T-helper 1 cell (primary cell): ENCODE results near the gene MYO5A.
"Not testable (repeated sequence)": the region's sequence is repeated elsewhere in the genome, so short reads cannot be mapped to it uniquely, and the experiment has no call there.

Source experiments
- DNase-seq, 5 donors: peaks; one replicate each; pipeline ENCODE4 v3.0.0-alpha.2; 2012 to 2020

Gene MYO5A

GRCh38 chr15:52417521-52417920 lies 111.2 kb downstream of the MYO5A start:
- no peak for DNase-seq

DNA sequence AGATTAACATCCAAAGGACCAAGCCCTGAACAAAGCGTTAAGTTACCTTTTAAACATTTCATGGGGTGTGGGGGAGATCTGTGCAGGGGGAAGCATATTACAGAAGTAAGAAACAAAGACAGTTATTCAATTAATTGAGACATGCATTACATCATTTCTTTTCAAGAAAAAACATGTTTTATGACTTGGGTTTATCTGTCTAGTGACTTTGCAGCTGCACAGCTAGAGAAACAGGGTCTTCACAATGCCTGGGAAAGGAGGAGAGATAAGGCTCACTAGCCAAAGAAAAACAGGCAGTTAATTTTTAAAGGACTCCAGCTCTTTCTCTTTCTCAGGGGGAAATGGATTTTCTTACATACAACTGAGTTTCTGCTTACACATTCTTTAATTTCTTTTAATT lies 112.1 kb downstream of the MYO5A start:
- DNase-seq: not testable (repeated sequence)

DNA sequence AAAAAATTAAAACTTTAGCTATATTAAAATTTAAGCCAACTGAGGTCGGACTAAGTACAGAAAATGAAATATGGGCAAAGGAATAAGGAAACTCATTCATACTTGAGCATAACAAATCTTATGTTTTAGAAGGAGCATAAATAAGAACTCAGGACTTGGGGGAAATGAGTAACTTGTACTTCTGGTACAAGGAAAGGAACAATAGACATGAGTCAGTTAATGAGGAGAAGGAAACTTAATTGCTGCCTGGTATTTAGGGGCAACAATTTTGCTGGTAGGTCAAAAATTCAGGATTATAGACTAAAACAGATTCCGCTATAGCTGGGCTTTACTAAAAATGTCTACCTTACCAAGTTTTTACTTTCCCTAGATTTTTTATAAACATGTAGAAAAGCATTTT lies 113.1 kb downstream of the MYO5A start:
- no peak for DNase-seq

DNA sequence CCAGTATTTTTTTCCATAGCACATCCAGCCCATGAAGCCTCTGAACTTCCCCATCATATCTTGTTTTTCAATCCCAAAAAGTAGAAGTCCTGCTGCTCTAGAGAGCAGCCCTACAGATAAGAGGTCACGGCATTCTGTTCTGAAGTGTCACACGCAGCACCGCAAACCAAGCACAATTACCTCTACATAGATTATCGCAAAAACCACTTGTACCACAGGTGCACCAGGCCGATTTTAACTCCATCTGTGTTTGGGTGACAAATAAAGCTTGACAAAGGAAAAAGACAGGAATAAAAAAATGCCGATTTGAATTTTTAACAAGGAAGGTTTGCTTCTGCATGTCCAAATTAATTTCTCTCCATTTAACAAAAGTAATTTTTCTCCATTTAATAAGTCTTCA lies 113.7 kb downstream of the MYO5A start:
- no peak for DNase-seq

DNA sequence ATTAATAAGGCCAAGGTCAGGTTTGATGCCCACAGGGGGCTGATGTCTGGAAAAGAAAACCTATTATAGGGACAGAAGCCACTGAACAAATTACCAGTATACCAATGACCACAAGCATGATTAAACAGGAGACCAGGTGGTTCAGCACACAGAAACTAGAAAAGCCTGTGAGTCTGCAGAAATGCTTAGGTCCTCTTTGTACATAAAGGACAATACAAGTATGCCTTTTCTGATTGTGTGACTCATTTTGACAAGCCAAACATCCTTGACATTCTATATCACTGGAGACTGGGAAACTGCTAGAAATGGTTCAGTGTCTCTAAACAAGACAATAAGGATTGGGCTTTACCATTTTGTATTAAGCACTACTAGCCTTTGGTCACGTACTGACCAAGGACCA lies 119.9 kb downstream of the MYO5A start:
- no peak for DNase-seq

- no peak for DNase-seq
Measured at GRCh38 chr15:52407374-52407773, 121.3 kb downstream of the MYO5A start.

DNA sequence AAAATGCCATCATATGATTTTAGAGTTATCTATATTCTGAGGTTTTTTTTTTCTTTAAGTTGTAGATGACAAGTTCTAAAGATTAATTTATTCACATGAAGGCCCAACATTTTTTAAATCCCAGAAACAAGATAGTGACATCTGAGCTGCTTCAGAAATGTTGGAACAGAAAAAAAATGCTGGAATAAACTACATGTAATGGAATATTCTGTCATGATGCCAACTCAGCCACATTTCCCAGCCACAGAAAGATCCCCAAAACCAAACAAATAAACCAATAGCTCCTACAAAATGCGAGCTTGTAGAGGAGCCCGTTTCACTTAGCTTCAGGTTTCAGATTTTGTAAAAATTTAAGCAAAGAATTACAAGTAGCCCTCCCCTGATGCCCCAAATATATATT lies 122.1 kb downstream of the MYO5A start:
- DNase-seq: no peak

DNA sequence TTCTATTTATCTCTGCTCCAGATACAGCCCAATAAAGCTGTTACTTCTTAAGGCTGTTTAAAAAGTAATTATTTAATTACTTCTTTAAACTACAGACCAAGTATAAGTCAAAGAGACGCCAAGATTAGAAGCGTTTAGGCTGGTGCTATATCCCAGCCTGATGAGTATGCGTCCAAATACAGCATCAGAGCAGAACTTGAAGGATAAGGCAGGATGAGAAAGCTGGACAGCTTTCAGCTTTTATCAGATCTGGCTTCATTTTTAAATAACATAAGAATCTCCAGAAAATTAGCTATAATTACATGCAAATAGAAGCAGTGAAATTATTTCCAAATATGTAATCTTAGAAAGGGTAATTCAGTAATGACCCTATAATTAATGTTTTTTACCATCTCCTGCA lies 122.8 kb downstream of the MYO5A start:
- DNase-seq: no peak

DNA sequence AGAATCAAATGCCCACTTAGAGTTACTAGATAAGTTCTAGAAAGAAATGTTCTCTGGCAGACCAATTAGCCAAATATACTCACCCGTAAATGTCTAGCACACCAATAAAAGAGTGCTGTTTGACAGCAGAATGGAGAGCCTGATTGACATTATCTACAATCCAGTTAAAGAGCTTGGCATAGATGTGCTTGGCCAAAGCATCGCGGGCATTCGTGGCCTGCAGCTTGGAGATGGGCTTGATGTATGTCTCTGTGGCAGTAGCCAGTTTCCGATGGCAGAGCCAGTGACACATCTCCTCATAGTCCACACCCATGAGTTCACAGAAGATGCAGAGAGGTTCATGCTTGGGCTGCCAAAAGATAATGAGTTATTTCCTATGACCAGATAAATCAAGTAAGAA lies 131.6 kb downstream of the MYO5A start:
- DNase-seq: no peak

DNA sequence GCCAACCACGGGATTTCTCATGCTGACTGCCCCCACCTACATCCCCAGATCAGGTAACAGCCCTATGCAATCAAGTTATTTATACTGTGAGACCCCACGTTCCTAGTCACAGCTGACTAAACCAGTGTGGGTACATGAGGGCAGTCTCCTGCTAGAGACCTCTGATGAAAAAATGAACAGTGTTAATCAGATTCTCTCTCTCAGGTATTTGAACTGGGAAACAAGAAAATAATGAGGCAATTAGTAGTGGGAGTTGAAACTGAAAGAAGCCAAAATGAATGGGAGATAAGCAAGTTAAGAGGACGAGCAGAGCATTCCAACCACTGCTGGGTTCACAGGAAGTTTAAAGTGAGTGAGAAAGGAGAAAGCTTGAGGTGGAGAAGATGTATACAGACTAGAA lies 134.6 kb downstream of the MYO5A start:
- no peak for DNase-seq

- DNase-seq: no peak
Measured at GRCh38 chr15:52392008-52392687, 136.5 kb downstream of the MYO5A start.

DNA sequence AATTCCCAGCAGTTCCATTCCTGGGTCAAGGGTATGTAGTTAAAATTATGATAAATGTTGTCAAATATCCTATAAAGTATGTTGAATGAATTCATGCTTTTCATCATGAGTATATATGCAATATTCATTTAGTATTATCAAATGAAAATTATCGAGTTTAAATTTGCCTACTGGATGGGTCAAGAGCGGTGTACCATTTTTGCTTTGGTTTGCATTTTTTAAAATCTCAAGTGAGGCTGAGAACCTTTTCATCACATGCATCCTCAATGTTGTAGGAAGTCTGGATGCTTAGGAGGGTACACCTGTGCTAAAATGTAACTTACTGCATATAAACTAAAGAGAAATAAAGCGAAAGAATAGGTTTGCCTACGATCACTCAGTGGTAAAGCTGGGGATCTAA lies 137.6 kb downstream of the MYO5A start:
- DNase-seq: no peak

DNA sequence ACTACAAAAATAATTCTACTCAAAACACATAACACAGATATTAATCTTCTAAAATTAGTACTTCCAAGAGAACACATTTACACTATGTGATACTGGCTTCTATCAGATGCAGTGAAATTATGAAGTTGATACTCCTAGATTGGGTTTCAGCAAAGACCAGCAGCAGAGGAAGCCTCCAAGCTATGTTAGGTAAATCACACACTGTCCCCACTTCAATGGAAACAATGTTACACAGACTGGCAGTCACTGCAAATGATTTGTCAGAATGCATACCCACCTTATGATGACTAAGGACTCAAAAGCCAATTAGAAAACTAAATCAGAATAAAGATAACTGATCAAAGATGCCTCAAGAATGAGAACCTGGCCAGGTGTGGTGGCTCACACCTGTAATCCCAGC lies 143.0 kb downstream of the MYO5A start:
- DNase-seq: no peak

GRCh38 chr15:52383100-52383588 lies 145.5 kb downstream of the MYO5A start:
- no peak for DNase-seq

DNA sequence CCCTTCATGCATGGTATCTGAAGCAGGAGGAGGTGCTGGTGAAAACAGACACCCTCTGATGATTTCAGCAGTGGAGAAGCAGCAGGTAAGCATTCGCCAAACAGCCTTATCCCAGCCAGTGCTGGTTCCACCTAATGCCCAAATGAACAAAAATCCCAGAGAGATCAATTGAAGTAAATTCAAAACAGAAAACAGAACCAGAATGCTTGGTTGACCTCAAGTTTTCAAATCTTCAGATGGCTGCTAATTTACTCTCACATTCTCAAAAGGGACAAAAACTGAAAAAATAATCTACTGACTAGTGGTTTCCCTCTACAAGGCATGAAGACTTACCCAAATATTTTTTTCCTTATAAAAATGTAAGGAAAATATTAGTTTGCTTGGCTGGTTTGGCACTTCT lies 146.0 kb downstream of the MYO5A start:
- DNase-seq: no peak

GRCh38 chr15:52379395-52380106 lies 149.1 kb downstream of the MYO5A start:
- DNase-seq: peak in 1 of 5 donors; percentile 68

DNA sequence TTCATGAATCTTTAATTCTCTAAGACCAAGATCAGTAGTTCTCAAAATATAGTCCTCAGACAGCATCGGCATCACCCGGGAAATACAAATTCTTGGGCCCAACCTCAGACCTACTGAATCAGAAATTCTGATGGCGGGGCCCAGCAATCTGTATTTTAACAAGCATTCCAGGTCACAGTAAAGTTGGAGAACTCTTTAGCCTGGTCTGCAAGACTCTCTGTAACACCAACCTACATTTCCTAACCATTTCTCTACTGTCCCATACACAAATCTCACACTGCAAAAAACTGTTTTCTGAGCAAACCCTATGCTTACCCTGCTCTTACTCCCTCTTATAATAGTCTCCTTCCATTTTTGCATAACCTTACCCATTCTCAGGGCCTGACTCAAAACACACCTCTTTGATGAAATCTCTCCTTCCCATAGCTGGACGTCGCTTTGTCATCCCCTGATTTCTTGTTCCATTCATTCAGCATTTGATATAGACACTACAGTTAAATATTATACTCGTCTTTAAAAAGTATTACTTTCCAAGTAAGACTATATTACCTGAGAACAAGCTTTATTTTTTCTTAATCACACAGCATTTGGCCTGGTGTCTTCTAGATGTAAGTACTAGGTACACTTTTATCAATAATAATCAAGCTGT lies 149.8 kb downstream of the MYO5A start:
- DNase-seq: peak in 1 of 5 donors; percentile 61

- no peak for DNase-seq
Measured at GRCh38 chr15:52370010-52370409, 158.7 kb downstream of the MYO5A start.

- DNase-seq: no peak
Measured at GRCh38 chr15:52369455-52369854, 159.2 kb downstream of the MYO5A start.

DNA sequence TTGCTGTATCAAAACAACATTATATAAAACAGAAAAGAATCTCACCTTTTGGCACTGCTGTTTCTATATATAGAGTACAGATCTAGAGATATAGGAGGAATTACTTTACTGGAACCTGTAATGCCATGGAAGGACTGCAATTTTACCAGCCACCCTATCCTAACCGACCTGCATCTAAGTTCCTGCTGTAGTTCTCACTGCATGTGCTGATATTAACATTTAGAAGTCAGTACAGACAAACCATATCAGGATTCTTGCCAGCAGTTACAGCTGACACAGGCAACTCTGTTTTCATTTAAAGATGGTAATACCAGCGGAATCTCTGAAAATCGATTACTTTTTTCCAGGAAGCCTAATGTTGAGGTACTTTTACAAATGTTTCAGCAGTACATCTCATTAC lies 159.7 kb downstream of the MYO5A start:
- no peak for DNase-seq

DNA sequence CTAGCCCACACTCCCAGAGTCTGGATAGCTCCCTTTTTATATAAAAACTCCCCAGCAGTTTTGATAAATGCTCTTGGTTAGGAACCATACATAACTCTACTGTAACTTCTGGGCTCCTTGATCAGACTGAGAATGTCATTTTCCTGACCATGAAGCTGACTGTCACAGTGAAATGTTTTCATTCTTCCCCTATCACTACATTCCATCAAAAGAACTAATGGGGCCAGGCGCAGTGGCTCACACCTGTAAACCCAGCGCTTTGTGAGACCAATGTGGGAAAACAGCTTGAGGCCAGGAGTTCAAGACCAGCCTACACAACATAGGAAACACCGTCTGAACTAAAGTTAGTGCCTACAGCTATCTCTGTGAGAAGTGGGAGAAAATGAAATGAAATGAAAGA lies 160.3 kb downstream of the MYO5A start:
- DNase-seq: no peak

- no peak for DNase-seq
Measured at GRCh38 chr15:52362497-52362896, 166.2 kb downstream of the MYO5A start.

DNA sequence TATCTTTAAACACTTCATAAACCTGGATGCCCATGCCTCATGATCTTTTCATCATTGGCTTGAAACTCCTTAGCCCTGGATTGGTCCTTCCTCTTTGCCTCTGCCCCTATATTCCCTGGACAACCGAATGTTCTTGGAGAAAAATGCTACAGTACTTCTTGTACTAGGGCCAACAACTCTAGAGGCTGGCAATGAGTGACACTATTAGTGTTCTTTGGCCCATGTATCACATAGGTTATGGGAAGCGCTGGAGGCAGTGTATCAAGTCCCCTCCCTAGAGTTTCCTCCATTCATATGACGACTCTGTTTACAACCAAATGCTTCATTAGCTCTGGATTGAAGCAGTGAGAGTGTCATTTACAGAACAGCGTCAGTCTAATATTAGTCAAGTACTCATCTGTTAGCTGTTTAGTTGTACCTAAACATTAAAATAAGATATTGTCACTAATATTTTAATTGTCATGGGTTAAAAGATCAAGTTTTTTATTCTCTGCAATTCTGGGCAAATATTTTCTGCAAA lies 166.6 kb downstream of the MYO5A start:
- no peak for DNase-seq

DNA sequence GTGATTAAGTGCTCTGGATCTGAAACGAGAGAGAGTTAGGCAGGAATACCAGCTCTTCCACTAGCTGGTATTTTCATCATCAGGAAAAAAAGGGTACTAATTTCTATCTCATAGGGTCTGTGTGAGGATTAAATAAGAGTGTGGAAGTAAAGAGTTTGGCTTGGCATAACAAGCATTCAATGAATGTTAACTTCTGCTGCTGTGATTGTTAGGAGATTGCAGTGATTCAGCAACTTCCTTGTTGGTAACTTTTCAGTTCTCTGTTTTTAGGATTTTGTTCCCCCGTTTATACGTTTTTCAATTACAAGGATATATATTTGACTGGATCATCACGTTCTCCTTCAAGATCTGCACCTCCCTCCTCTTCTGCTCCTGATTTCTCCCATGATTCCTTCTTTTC lies 167.2 kb downstream of the MYO5A start:
- DNase-seq: no peak
